ENCODE measurements around the gene LCP2. TPM values are rescaled to one million over a fixed set of nuclear protein-coding genes. Genes with fewer than 3 reads are reported as not detected.

The LCP2 gene
- total RNA-seq = not detected in 2 replicates

GRCh38 chr5:170297589-170298462, at the start of gene LCP2:
Gene LCP2, minus strand, starts transcription at chr5:170297777. Its CDS starts 166 bp downstream, at chr5:170297611.

GRCh38 chr5:170232786-170233185, 64.8 kb downstream of the LCP2 start, which contains the start of gene C5orf58:
Gene C5orf58, plus strand, starts transcription at chr5:170232985. Its CDS starts 1,992 bp downstream, at chr5:170234977.

Other genes with a start within 250 kb of the LCP2 start
- gene FOXI1, start 191.9 kb downstream of the LCP2 start, total RNA-seq = not detected in 2 replicates
- gene C5orf58, start 64.8 kb downstream of the LCP2 start, total RNA-seq = not detected in 2 replicates
- not detected in 2 replicates for gene KCNMB1, start 91.6 kb upstream of the LCP2 start, total RNA-seq
- gene KCNIP1, start 206.2 kb upstream of the LCP2 start, total RNA-seq = not detected in 2 replicates

Measured in subcutaneous preadipocyte (primary cell).